GM19035 (cell line): ENCODE data around the gene DNMT3A.

Experiments
- ATAC-seq: cut with Tn5 transposase; IDR thresholded peaks from one replicate; pipeline ENCODE4 v1.9.1; 2021; ENCODE audit not compliant: unreplicated experiment

DNMT3A gene

DNA sequence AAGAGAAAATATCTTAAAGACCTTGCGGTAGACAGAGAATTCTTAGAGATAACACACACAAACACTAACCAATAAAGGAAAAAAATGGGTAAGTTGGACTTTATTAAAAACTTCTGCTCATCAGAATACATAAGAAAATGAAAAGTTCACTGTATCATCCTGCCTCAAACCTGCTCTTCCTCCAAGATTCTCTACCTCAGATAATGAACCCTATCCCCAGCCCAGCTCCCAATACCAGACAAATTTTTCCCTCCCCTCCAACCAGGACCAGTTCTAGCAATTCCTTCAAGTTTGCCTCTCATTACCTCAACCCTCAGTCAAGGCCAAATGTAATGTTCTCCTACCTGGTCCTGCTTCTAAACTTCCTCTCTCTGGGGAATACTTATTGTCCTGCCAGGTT, 79.4 kb downstream of the DNMT3A start:
- ATAC-seq = no peak

DNA sequence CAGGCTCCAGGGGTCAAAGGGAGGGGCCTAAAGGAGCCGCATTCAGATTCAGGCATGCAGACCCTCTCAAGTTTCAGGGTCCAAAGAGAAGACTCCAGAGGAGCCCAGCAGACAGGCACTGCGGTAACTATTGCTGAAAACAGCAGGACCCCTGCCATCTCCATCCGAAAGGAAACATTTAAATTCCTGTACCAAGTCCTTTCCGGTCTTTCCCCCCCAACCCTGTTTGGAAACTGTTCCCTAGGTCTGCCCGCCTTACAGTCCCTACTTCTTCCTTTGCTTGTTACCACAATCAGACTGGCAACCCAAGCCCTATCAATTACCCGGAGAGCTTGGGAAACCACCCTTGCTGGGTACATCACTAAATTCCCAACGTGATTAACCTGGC, 82.0 kb downstream of the DNMT3A start:
- no peak for ATAC-seq

- no peak for ATAC-seq
Measured at GRCh38 chr2:25258847-25259736, 82.6 kb downstream of the DNMT3A start.

DNA sequence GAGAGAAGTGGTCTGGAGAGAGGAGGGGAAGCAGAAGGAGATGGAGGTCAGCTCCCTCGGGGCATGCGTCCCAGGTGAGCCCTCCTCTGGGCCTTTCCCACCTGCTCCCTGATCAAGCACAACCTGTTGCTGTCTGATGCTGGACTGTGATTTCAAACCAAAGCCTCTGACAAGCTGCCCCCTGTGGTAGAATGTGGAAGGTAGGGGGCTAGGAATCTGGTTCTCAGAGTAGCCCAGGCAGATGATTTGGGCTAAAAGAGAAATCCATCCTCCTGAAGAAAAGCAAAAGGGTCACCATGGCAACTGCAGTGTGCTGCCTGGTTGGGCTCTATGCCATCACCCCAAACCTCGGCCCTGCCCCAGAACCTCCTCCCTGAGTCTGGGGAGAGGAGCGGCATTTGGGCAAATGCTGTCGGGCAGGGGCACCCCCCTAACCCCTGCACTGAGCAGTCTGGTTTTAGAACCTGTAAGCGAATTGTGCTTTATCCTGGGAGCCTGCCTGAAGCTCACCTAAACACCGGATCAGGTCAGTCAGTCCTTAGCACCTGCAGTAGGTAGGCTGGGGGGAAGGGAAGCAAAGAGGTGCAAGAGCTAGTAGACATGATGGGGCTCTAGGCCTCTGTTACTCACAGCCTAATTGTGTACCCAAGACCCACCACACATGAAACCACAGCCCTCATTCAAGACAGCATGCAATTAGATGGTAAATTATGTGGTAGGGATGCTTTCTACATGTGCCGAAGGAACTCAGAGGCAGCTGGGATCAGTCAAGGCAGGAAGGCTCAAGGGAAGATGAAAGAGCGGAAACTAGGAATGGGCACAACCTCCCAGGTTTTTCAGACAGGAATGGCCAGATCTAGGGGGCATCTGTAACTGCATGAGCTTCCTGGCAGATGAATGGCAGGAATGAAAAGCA, 83.5 kb downstream of the DNMT3A start:
- no peak for ATAC-seq

GRCh38 chr2:25257032-25257552, 84.6 kb downstream of the DNMT3A start:
- no peak for ATAC-seq

DNA sequence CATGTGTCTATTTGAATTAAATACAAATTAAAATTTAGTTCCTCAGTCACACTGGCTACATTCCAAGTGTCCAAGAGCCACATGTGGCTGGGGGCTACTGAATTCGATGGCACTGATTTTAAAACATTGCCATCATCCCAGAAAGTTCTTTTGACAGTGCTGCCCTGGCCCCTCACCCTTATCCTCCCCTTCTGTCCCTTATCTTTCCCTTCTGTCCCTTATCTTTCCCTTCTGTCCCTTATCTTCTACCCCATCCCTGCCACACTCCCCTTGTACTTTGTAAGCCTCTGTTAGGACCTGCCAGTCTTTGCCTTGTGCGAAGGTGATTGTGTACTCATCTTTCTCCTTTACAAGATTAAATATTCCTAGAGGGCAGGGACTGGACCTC, 85.2 kb downstream of the DNMT3A start:
- no peak for ATAC-seq

- no peak for ATAC-seq
Measured at GRCh38 chr2:25255745-25256487, 85.8 kb downstream of the DNMT3A start.

DNA sequence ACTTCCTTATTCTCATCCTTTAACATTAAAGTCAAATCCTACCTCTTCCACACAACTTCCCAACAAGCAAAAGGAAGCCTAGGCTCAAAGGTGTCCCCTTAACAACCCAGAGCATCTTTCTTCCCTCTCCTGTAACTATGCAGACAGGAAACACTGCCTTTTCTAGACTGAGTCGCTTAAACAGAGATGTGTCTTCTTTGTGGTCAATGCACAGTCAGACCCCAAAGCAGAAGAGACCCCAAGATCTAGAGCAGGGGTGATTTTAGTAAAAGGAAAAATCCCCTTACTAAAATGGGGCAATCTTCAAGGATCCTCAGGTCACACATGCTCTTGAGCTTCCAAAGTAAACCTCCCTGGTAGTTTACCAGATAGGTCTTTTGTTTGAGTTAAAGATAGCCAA, 86.8 kb downstream of the DNMT3A start:
- no peak for ATAC-seq

DNA sequence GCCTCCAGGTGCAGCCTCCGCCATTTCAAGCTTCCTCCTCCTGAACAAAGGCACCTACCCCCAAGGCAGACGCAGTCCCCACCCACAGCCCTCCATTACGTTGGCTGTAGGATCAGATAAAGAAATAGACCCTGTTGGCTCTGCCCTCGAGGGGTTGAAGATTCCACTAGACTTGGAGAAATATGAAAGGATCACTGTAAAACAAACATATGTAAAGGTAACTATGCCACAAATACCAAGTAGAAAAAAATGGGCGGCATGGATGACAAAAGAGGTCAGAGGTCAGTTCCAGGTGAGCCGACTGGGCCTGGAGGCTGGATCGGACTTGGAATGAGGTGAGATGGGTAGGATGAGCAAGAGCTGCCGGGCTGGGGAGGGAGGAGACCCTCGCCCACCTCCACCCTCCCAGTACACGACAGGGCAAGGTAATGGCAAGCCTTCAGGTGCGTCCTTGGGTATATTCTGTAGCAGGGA, 88.5 kb downstream of the DNMT3A start:
- ATAC-seq = no peak

DNA sequence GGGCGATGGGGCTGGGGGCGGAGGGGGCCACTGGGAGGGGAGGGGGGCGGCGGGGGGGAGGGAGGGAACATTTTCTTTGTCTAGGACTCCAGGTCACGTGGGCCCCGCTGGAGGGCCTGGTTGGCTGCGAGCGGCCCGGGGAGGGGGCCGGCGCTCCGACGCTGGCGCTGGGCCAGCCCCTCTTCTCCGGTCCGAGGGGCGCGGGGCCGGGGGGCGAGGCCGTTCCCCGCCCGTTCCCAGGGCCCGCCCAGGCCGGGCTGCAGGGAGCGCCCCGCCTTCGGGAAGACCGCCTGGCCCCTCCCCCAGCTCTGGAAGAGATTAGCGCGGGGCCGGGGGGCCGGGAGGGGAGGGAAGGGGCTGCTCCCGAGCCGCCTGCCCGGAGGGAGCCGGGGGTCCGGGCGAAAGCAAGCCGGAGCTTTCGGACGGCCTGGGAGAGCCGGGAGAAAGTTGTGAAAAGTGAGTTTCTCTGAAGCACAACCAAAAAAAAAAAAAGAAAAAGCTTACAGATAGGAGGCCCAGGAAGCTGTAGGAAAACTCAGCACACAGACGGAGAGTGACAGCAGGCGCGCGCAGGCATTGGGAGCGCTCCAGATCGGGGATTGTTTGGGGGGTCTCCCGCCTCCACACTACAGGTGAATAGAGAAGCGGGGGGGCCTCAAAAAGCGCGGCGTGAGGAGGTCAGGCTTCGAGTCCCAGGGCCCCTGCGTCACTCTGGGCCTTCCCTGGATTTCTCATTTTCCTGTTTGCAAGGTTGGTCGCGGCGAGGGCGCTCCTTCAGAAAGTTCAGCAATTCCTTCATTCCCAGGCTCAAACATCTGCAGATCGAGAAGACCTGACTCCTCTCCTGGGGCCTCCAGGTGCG, 89.2 kb downstream of the DNMT3A start:
- ATAC-seq = no peak

DNA sequence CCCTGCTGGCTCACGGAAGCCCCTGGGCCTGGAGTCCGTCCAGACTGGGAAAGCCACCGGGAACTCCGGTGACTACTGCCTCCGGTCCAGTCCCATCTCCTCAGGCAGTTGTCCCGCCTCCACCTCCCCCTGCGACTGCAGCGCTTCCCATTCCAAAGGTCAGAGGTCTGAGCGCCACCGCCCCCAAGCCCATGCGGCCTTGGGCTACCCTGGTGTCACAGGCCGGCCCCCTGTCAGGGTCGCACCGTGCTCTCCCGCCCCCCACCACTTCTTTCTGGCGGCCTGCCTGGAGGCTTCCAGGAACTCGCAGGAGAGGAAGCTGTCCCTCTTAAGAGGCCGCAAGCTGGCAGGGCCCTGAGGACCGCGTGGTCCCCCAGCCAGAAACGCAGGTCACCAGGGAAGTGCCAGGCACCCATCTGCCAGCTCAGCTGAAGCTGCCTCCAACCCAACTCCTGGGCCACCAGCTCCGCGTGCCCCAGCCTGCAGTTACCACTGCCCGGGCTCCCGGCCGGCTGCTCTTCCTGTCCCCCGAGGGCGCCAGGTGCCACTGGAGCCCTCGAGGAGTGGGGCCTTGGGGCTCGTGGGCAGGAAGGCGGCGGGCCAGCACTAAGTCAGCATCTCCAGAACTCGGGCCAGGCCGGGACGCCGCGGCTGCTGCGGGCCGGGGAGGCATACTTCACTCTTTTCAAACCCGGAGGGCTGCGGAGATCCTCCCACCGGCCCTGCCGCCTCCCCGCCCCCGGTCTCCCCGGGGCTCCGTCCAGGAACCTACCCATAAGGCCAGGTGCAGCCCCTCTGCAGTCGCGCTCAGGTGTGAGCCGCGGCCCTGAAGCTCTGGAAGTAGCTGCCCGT, 90.1 kb downstream of the DNMT3A start:
- ATAC-seq = no peak

DNA sequence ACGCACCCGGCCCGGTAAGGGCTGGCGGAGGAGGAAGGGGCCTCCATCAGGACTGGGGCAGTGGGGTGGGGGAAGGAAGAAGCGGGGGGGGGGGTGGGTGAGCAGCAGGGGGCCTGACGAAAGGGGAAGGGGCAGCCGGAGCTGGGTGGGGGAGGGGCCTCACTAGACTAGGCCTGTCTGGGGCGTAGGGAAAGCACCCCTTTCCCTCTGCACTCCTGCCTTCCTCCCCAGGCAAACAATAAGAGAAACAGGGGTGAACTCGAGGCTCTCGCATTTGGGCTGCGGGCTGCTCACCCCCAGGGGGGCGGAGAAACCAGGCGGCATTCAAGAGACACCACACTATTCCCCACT, 90.7 kb downstream of the DNMT3A start:
- ATAC-seq = no peak

- no peak for ATAC-seq
Measured at GRCh38 chr2:25250331-25251070, 91.2 kb downstream of the DNMT3A start.

GRCh38 chr2:25249785-25250184, 91.9 kb downstream of the DNMT3A start:
- no peak for ATAC-seq

DNA sequence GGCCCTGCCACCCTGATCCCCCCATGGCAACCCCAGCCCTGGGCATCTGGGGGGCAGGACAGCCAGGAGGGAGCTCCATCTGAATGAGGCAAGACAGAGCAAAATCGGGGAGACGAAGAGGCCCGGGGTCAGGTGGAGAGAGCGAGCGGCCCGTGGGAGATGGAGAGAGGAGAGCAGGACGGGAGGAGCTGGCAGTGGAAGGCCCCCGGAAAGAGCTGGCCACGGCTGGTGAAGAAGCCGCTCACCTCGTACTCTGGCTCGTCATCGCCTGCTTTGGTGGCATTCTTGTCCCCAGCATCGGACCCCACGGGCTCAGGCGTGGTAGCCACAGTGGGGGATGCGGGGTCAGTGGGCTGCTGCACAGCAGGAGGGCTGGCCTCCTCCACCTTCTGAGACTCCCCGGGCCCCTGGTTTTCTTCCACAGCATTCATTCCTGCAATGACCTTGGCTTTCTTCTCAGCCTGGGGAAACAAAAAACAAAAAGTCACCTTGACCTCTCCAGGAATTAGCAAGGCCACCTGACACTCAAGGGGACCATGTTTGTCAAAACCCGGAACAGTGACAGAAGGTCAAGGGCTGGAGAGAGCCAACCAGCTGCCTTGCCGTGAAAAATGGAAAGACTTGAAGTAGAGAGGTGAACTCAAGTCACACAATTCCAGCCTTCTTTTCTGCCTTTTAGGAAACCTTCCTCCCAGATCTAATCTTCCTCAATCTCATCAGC, 93.8 kb downstream of the DNMT3A start:
- no peak for ATAC-seq

DNA sequence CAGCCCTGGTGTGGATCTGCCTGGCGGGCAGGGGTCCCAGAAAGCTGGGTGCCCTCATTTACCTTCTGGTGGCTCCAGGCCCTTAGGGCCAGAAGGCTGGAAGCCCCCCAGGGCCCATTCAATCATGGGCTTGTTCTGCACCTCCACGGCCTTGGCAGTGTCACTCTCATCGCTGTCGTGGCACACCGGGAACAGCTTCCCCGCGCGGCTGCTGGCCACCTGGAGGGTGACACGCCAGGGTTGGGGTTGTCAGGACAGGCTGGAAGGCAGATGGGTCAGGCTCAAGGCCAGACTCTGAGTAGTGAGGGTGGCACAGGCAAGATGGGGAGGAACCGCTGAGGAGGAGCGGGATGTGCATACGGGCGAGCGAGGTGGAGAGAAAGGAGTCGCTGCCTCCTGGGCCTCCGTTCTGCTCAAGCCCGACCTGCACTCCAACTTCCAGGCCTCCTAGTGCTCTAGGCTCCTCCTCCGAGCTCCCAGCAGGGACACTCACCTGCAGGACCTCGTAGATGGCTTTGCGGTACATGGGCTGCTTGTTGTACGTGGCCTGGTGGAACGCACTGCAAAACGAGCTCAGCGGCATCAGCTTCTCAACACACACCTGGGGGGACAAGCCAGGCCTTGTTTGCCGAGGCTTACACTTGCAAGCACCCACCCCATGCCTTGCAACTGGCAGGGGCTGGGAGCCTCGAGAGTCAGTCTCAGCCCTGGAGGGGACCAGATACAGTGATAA, 95.0 kb downstream of the DNMT3A start:
- no peak for ATAC-seq

- no peak for ATAC-seq
Measured at GRCh38 chr2:25246001-25246400, 95.7 kb downstream of the DNMT3A start.
